Measurements from ENCODE around the gene SYCN. TPM values are rescaled to one million over a fixed set of nuclear protein-coding genes. Genes with fewer than 3 reads are reported as not detected.

SYCN gene
- total and polyA plus RNA-seq, 2 donors (not counting 1 experiment from before 2014, with no cell fraction given), result not detected

GRCh38 chr19:39195755-39196154, 8.3 kb downstream of the SYCN start:
- 45% methylated on average over 7 of the region's 9 CpGs for WGBS (ENCODE audit: insufficient coverage)
- no peak overlapping the region for H2AFZ ChIP-seq (ENCODE audit: insufficient read depth, low read depth, low read length, poor library complexity, severe bottlenecking)
- H3K4me3 Mint-ChIP-seq, result no peak overlapping the region
- no peak overlapping the region for H3K4me2 ChIP-seq (replicated peaks; ENCODE audit: low read depth, low read length, poor library complexity, severe bottlenecking)
- H4K20me1 ChIP-seq (ENCODE audit: control insufficient read depth, insufficient read depth, low read length, poor library complexity, severe bottlenecking), result no peaks in the 10 kb centered on the region
- H3K4me1 ChIP-seq (ENCODE audit: control insufficient read depth in 2 of 2, insufficient read depth in 2 of 2, low read length in 2 of 2), result peaks cover 0 to 18% of the 10 kb centered on the region in 2 donors
- H3K9me3 ChIP-seq (ENCODE audit: control extremely low read depth in 1 of 3, control insufficient read depth in 2 of 3, insufficient read depth in 1 of 3, low read length in 2 of 3), result no peaks in the 10 kb centered on the region
- peaks cover 13% of the 10 kb centered on the region for H3K4me1 Mint-ChIP-seq
- intact Hi-C loops (cut with micrococcal nuclease), result no loop called here
- no peak overlapping the region for H3K4me3 ChIP-seq (ENCODE audit: control extremely low read depth in 1 of 5, extremely low read depth in 1 of 5, insufficient read depth in 1 of 5, low read depth in 2 of 5, low read length in 4 of 5)
- TF ChIP-seq EZH2 (IDR thresholded peaks at IDR 0.05; ENCODE audit: borderline replicate concordance, insufficient read depth, low read depth, low read length, poor library complexity, severe bottlenecking) (no peak), CTCF (IDR thresholded peaks at IDR 0.05) (no peak)
- peaks cover 0 to 51% (median 16%) of the 10 kb centered on the region in 4 experiments for H3K27me3 ChIP-seq (replicated peaks in 1 of 4; ENCODE audit: control extremely low read depth in 1 of 4, control insufficient read depth in 3 of 4, insufficient read depth in 4 of 4, low read length in 3 of 4)
- H3K27me3 Mint-ChIP-seq, result peaks cover 54% of the 10 kb centered on the region
- no peak overlapping the region for H3K27ac ChIP-seq (ENCODE audit: low read length in 2 of 2)
- ATAC-seq (ENCODE audit: low read depth) (no peak), DNase-seq (no peak)
- no peaks in the 10 kb centered on the region for H3K36me3 ChIP-seq (replicated peaks in 1 of 2; ENCODE audit: control extremely low read depth in 1 of 2, control insufficient read depth in 1 of 2, extremely low read depth in 1 of 2, insufficient read depth in 2 of 2, low read length in 1 of 2)
- H3K79me2 ChIP-seq (ENCODE audit: control insufficient read depth, insufficient read depth, low read length), result no peaks in the 10 kb centered on the region
- ChIA-PET CTCF (no interaction called here), POLR2A (no interaction called here)
- H3K9me3 Mint-ChIP-seq (ENCODE audit: insufficient read depth), result no peaks in the 10 kb centered on the region
- no peak overlapping the region for H3K9ac ChIP-seq (ENCODE audit: low read length)
- H3K27ac Mint-ChIP-seq, result no peak overlapping the region

GRCh38 chr19:39194832-39195542, 9.1 kb downstream of the SYCN start:
- ATAC-seq (ENCODE audit: low read depth), result no peak
- POLR2A ChIA-PET, result no interaction called here
- Histone ChIP-seq H3K9ac (ENCODE audit: low read length) (no peak overlapping the region), H3K27ac (ENCODE audit: low read length in 2 of 2) (no peak overlapping the region), H4K20me1 (ENCODE audit: control insufficient read depth, insufficient read depth, low read length, poor library complexity, severe bottlenecking) (no peaks in the 10 kb centered on the region), H3K4me3 (ENCODE audit: control extremely low read depth in 1 of 5, extremely low read depth in 1 of 5, insufficient read depth in 1 of 5, low read depth in 2 of 5, low read length in 4 of 5) (no peak overlapping the region), H3K9me3 (ENCODE audit: control extremely low read depth in 1 of 3, control insufficient read depth in 2 of 3, insufficient read depth in 1 of 3, low read length in 2 of 3) (no peaks in the 10 kb centered on the region), H3K36me3 (replicated peaks in 1 of 2; ENCODE audit: control extremely low read depth in 1 of 2, control insufficient read depth in 1 of 2, extremely low read depth in 1 of 2, insufficient read depth in 2 of 2, low read length in 1 of 2) (no peaks in the 10 kb centered on the region), H3K27me3 (replicated peaks in 1 of 4; ENCODE audit: control extremely low read depth in 1 of 4, control insufficient read depth in 3 of 4, insufficient read depth in 4 of 4, low read length in 3 of 4) (peaks cover 0 to 44% (median 15%) of the 10 kb centered on the region in 4 experiments), H3K79me2 (ENCODE audit: control insufficient read depth, insufficient read depth, low read length) (no peaks in the 10 kb centered on the region), H3K4me2 (replicated peaks; ENCODE audit: low read depth, low read length, poor library complexity, severe bottlenecking) (no peak overlapping the region), H3K4me1 (ENCODE audit: control insufficient read depth in 2 of 2, insufficient read depth in 2 of 2, low read length in 2 of 2) (peaks cover 0 to 18% of the 10 kb centered on the region in 2 donors), H2AFZ (ENCODE audit: insufficient read depth, low read depth, low read length, poor library complexity, severe bottlenecking) (no peak overlapping the region)
- CTCF ChIA-PET, result no interaction called here
- Mint-ChIP-seq H3K27me3 (peaks cover 49% of the 10 kb centered on the region), H3K27ac (no peak overlapping the region), H3K4me3 (no peak overlapping the region), H3K4me1 (peaks cover 13% of the 10 kb centered on the region), H3K9me3 (ENCODE audit: insufficient read depth) (no peaks in the 10 kb centered on the region)
- TF ChIP-seq CTCF (IDR thresholded peaks at IDR 0.05) (no peak), EZH2 (IDR thresholded peaks at IDR 0.05; ENCODE audit: borderline replicate concordance, insufficient read depth, low read depth, low read length, poor library complexity, severe bottlenecking) (no peak)
- no peak for DNase-seq
- WGBS (ENCODE audit: insufficient coverage), result 79% methylated on average over 2 of the region's 9 CpGs
- intact Hi-C loops (cut with micrococcal nuclease), result no loop called here
